GM19328 (cell line): ENCODE results near the gene PTPRN2.
"Not testable (repeated sequence)": the region's sequence is repeated elsewhere in the genome, so short reads cannot be mapped to it uniquely, and the experiment has no call there.

Source experiments
- ATAC-seq: cut with Tn5 transposase; IDR thresholded peaks from one replicate; pipeline ENCODE4 v1.9.1; 2021; ENCODE audit warnings: mild to moderate bottlenecking, moderate library complexity; ENCODE audit not compliant: unreplicated experiment

PTPRN2 gene

DNA sequence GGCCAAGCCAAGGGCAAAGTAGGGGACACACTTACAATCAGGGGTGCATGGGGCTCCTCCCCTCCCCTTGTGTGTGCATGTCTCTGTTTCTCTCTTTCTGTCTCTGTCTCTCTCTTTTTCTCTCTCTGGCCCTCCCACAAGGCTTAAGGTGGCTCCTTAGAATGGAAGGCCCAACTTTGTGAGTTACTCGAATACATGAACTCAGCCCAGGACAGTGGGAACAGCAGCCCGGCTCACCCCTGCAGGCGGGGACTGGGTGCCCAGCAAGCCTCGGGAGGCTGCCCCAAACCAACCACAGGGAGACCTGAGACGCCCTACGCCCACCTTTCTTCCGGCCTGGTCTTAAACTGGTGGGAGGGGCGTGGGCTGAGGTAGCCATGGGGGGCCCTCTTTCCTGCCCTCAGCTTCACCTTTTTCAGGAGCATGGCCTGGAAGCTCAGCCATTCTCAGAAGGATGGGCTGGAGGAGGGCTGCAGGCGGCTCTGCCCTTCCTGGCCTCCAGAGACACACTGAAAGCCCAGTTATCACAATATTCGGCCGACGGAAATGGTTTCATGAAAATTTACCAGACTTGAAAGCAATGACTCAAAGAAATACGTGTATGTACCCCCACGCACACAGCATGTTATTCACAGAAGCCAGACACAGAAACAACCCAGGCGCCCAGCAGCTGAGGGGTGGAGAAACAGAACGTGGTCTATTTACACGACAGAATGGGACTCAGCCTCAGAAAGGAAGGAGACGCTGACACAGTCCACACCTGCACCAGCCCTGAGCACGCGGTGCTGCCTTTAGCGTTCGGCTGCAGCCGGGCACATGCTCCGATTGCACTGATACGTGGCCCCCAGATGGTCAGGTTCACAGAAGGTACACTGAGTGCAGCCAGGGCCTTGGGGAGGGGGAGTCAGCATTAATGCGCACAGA is 229.5 kb downstream of the PTPRN2 start:
- ATAC-seq = no peak

DNA sequence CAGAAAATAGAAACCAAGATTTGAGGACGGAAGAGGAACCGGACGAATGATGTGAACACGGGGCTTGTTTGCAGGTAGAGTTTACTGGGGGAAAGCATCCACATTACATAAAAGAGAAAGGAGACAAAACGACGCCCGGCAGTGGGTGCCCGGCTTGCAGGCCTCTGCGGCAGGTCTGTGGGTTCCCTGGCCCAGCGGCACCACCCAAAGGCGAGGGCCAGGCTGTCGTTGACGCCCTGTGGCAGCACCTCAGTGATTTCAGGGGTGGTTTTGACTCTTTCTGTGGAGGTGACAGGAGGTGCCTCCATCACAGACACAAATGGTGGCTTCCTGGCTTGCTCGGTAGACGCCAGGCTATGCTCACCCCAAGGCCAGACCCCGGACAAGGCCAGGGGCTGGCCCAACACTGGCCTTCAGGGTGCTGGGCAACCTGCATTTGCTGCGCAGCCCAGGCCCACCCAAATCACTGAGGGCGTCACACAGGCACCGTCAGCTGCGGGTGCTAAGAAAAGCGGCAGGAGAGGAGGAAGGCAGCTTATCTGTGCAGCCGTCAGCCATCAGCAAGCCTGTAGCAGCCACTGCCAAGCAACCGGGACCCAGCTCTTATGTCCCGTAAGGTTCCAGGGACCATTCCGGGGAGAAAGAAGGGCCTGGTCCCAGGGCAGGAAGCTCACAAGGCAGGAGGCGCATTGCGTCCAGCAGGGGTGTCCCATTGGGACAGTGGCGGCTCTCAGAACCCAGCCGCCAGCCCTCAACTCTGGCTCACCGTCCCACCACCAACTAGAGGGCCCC is 230.3 kb downstream of the PTPRN2 start:
- ATAC-seq = no peak

DNA sequence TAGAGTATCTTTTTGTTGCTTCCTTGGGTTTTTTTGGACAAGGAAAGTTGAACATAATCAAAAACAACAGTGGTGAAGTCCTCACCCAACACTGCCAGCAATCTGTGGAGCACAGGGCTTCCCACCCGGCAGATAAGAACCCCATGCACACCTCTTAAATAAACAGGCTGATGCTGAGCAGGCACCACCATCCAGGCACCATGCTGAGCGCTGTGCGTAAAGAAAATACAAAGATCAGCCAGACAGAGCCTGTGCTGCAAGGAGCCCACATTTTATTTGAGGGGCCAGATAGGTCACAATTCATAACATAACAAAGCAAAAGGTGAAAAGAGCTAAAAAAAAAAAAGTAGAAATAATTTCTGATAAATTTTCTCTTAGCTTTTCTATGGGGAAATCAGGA is 231.2 kb downstream of the PTPRN2 start:
- ATAC-seq = no peak

DNA sequence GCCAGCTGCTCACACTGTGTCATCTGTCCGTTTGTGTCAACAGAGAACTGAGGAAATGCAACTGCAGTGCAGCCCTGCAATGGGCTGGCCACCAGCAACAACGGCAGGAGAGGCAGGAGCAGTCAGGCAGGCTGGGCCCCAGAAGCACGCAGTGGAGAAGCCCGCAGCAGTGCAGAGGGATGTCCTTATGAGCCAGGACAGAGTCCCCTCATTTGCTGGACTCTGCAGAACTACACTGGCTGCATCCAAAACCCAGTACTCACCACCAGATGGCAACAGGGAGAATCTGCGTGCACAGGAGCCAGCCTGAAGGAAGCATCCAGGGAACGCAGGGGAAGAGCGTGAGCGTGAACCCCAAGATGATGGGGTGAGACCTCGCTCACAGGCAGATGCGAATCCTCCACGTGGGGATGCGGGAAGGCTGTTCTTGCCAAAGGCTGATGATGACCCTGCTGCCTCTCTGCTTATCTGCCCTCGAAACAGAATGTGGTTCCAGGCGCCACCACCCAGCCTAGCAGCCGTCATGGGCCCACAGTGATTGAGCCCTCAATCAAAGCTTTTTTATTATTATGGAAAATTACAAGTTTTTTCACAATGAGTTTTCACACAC is 232.1 kb downstream of the PTPRN2 start:
- ATAC-seq = no peak

DNA sequence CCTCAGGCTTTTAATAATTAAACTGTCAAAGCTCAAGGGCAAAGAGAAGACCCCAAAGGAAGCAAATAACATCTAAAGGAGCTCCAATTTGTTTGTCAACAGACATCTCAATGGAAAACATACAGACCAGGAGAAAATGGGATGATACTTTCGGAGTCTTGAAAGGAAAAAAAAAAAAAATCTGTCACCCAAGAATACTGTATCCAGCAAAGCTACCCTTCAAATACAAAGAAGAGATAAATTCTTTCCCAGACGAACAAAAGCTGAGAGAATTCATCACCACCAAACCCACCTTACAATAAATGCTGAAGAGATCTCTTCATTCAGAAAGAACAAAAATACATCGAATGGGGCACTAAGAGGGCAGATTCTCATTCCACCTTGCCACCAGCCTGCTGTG is 232.8 kb downstream of the PTPRN2 start:
- no peak for ATAC-seq

DNA sequence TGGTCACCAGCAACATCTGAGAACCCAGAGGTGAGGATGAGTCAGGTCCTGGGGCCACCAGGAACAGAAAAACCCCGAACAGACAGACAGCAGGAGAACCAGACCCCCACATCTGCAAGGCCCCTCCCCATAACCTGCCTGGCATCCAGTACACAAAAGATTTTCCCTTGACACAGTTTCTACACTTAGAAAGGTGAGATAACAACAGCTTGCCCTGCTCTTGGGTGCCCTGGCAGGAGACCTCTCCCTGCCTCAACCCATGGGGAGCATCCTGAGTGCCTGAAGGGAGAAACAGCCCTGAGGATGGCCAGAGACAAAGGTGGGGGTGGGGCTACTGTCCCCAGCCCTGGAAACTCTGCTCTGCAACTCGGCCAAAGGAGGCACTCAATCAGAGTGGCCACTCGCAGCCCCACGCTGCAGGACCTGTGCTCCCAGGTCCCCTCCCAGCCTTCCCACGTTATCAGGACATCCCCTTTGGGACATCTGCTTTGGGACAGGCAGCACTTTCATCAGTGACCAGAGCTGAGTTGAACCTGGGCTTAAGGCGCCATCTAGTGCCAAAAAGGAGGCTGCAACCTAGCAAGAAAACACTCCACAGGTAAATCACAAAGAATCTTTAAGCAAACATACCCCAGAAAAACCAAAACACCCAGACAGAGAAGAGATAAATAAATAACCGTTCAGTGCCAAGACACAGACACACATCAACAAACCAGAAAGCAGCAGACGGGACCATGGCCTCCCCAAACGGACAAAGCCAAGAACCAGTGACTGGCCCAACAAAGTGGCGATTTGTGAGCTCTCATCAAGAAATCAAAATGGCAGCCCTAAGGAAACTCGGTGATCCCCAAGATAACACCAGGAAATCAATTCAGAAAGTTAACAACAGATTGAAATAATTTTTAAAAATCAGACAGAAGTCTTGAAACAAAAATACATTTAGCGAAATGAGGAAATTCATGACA is 233.7 kb downstream of the PTPRN2 start:
- no peak for ATAC-seq

DNA sequence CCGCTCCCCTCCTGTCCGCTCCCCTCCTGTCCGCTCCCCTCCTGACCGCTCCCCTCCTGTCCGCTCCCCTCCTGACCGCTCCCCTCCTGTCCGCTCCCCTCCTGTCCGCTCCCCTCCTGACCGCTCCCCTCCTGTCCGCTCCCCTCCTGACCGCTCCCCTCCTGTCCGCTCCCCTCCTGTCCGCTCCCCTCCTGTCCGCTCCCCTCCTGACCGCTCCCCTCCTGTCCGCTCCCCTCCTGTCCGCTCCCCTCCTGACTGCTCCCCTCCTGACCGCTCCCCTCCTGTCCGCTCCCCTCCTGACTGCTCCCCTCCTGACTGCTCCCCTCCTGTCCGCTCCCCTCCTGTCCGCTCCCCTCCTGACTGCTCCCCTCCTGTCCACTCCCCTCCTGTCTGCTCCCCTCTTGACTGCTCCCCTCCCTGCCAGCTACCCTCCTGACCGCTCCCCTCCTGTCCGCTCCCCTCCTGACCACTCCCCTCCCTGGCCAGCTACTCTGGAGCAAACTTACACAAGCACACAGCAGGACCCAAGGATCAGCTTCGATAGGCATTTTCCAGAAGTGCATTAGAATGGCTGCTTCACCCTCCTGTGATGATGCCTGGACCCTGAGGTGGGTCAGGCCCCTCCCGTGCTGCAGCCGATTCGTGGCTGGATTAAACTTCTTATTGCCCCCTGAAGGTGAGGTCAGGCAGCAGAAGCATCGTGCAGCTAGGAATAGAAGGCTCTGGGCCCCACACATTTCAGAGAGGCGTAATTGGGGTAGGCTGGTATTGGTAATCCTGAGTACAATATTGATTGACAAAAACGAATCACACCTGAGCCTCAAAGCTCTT is 235.5 kb downstream of the PTPRN2 start:
- not testable (repeated sequence) for ATAC-seq

DNA sequence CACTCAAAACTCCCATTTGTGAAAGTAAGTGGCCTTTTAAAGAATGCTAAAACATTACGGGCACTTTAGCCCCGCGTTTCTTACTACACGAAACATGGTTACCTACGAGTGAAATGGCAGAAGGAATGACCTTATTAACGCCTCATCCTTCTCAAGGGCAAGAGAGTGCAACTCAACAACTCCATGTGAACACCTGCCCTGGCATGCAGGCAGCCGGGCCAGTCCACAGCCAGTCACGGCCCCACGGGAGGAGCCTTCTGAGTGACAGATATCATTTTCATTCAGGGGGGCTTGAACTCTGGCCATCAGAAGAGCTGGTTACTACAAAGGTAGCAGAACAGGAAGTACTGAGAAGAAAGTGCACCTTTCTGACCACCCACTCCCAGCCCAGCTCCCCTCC is 236.1 kb downstream of the PTPRN2 start:
- ATAC-seq = no peak

DNA sequence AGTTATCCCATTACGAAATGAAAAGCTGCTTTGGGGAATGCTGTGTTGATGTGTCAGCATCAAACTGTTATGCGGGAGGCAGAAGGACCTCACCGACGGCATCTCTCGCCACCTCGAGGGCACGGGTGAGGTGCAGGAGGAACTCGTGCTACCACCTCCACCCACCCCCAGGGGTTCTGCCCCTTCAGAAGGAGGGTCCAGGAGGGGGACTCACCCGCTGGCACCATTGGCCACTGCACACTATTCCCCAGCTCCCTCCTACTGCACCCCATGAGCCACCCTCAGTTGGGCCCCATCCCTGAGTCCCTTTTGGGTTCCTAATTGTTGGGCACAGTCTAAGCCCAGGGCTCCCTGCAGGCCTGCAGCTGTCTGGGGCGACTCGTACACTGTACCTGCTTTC is 236.6 kb downstream of the PTPRN2 start:
- no peak for ATAC-seq

DNA sequence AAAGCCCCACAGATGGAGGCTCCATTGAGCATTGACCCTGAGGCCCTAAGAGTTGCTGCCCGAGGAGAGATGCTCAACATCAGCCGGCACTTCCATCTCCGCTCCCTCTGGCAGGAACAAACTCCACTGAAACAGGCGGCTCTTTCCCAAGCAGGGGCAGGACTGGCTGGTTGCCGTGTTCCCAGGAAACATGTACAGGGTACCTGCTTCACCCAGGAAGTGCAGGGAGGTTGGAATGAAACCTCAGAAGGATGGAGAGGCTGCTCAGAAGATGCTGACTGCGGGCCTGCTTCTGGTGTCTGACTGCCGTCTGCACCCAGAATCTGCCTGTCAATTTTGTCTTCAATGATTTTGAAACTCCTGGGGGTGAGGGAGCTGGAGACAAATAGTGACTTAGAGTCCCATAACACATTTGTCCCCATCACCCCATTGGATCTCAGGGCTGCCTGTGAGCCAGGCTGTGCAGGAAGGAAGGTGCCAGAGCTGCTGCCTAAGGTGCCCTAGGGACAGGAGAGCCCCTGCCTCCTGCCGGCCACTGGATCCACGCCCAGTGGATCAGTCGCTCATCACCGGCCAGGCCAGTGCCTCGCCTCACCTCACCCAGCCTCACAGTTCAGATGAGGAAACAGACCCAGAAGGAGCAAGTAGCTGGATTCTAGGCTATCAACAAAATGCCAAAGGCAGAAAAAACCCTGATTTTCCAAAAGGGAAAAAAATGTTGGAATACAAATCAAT is 237.3 kb downstream of the PTPRN2 start:
- ATAC-seq = no peak

DNA sequence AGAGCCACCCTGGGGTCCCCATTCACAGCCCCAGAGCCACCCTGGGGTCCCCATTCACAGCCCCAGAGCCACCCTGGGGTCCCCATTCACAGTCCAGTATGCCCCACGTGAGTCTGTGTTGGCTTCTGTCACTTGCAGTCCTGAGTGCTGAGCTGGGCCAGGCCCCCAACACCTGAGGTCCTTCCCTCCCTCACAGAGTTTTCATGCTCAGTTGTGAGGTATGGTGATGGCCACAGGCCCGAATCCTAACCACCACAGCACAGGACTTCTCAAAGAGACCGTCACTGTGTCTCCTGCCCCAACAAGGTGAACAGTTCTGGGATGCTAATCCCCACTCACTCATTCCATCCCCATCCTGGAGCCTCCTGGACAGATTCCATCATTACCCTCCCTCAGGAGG is 239.2 kb downstream of the PTPRN2 start:
- no peak for ATAC-seq

DNA sequence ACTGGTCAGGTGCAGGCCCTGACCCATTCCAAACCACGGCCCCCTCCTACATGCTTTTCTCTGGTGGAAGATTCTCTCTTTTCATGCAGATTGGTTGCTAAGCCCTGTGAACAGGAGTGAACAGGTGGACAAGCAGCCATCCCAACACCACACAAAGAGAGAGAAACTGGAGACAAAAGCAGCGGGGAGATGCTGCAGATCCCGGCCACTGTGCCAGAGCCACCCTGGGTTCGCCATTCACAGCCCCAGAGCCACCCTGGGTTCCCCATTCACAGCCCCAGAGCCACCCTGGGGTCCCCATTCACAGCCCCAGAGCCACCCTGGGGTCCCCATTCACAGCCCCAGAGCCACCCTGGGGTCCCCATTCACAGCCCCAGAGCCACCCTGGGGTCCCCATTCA is 239.6 kb downstream of the PTPRN2 start:
- not testable (repeated sequence) for ATAC-seq

DNA sequence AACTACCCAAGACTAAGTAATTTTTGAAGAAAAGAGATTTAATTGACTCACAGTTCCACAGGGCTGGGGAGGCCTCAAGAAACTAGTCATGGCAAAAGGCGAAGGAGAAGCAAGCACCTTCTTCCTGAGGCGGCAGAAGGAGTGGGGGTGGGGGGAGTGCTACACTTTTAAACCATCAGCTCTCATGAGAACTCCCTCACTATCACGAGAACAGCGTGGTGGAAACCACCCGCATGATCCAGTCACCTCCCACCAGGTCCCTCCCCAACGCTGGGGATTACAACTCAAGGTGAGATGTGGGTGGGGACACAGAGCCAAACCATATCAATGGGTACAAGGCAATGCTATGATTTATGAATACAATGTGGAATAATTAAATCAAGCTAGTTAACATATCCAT is 241.9 kb downstream of the PTPRN2 start:
- no peak for ATAC-seq

DNA sequence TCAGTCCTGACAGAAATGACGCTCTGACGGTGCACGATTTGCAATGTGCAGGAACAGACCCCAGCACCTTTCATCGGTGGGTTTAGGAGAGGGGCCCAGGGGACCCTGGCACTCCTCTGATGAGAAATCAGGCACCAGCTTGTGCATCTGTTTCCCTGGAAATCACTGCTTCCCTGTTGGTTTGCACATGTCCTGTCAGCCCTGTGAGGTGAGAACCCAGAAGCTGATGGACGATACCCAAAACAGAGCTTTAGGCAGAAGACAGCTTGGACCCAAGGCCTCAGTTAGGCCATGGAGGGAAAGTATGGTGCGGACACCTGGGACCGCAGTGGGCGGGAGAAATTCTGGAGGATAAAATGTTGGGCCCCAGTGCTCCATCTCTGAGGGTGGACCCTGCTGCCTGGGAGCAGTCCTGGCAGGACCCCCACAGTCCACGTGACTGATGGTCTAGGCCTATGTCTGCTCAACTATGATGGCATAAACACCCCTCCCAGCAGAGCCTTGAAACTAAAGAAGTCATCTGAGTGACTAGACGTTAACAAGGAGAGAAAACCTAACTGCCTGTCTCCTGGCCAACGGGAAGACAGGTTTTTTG is 242.8 kb downstream of the PTPRN2 start:
- no peak for ATAC-seq

DNA sequence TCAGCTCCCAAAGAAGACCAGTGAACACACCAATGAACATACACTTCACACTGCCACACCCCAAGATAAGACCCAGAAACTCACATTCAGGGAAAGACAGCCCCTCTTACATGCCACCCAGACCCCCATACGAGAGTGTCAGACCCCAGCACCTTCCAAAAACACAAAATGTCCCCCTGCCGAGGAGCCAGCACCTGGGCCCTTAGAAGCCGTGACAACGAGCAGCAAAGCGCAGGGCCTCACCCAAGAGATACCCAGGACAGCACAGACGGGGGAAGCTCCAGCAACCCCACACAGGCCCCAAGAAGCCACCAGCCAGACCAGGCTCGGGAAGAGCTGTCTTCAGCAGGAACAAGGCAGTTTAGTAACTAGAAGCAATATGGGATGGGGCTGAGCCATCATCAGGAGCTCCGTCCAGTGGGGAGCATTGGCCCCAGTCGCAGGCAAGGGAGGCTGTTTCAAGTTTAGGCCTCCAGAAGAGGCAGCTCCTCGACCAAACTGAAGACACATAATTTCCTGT is 243.6 kb downstream of the PTPRN2 start:
- ATAC-seq = no peak

DNA sequence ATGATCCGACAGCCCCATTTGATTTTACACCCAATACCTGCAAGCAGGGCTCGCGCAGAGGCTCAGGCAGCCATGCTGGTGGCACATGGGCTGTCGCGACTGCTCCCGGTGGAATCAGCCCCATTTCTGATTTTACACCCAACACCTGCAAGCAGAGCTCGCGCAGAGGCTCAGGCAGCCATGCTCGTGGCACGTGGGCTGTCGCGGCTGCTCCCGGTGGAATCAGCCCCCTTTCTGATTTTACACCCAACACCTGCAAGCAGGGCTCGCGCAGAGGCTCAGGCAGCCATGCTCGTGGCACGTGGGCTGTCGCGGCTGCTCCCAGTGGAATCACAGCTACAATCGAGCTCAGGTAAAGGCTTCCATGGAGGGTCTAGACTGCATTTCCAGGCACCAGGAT is 244.1 kb downstream of the PTPRN2 start:
- ATAC-seq = no peak

DNA sequence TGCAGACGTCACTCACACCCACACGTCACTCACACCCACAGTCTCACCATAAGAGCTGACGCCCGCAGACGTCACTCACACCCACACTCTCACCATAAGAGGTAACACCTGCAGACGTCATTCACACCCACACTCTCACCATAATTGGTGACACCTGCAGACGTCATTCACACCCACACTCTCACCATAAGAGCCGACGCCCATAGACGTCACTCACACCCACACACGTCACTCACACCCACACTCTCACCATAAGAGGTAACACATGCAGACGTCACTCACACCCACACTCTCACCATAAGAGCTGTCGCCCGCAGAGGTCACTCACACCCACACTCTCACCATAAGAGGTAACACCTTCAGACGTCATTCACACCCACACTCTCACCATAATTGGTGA is 246.5 kb downstream of the PTPRN2 start:
- ATAC-seq = not testable (repeated sequence)

DNA sequence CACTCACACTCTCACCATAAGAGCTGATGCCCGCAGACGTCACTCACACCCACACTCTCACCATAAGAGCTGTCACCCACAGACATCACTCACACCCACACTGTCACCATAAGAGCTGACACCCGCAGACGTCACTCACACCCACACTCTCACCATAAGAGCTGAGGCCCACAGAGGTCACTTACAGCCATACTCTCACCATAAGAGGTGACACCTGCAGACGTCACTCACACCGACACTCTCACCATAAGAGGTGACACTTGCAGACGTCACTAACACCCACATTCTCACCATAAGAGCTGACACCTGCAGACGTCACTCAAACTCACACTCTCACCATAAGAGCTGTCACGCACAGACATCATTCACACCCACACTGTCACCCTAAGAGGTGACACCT is 250.7 kb downstream of the PTPRN2 start:
- ATAC-seq = not testable (repeated sequence)
